WTC11 (cell line): ENCODE results near the gene FRAT2. TPM values are rescaled to one million over a fixed set of nuclear protein-coding genes. Genes with fewer than 3 reads are reported as not detected.

Source experiments
- ATAC-seq: fragments of 200-7000 bp; cut with Tn5 transposase; 2 replicates; pipeline ENCODE4 v1.10.0; 2021; ENCODE audit warnings: mild to moderate bottlenecking, moderate library complexity
- CTCF ChIA-PET: fragments of 300-600 bp; sonication (Branson Sonifier 250); formaldehyde crosslinking; loops from one replicate; lab custom pipeline; 2021; ENCODE audit warnings: antibody characterized with exemption; lab: Charles Lee
- POLR2A ChIA-PET: fragments of 350-600 bp; sonication (Branson Sonifier 250); formaldehyde crosslinking; loops from one replicate; lab custom pipeline; 2021; ENCODE audit warnings: antibody characterized with exemption; lab: Charles Lee
- DNase-seq: peaks from one replicate; pipeline ENCODE4 v3.0.0; 2021; ENCODE audit warnings: low spot score
- H3K27ac Mint-ChIP-seq: 2 replicates; pipeline ENCODE4 v1.8.0; 2021; ENCODE audit warnings: mixed read lengths
- H3K27me3 Mint-ChIP-seq: 2 replicates; pipeline ENCODE4 v1.8.0; 2021; ENCODE audit warnings: low read depth, mild to moderate bottlenecking, moderate library complexity, mixed read lengths
- H3K36me3 Mint-ChIP-seq: 2 replicates; pipeline ENCODE4 v1.8.0; 2021; ENCODE audit warnings: mixed read lengths
- H3K4me1 Mint-ChIP-seq: 2 replicates; pipeline ENCODE4 v1.8.0; 2022; ENCODE audit warnings: mixed read lengths
- H3K4me3 Mint-ChIP-seq: 2 replicates; pipeline ENCODE4 v1.8.0; 2021; ENCODE audit warnings: mild to moderate bottlenecking, moderate library complexity, mixed read lengths
- H3K9me3 Mint-ChIP-seq: 2 replicates; pipeline ENCODE4 v1.8.0; 2021; ENCODE audit warnings: mixed read lengths
- CREB1 ChIP-seq: sonication (generic); formaldehyde crosslinking; IDR thresholded peaks from 2 replicates; pipeline ENCODE4 v1.8.0; 2023; ENCODE audit warnings: mild to moderate bottlenecking, missing genetic modification reagents
- E2F4 ChIP-seq: sonication (generic); formaldehyde crosslinking; IDR thresholded peaks from 2 replicates; pipeline ENCODE4 v1.8.1; 2022; ENCODE audit warnings: low read depth, mild to moderate bottlenecking, moderate library complexity, missing genetic modification reagents, borderline replicate concordance
- E2F5 ChIP-seq: sonication (generic); formaldehyde crosslinking; IDR thresholded peaks from 2 replicates; pipeline ENCODE4 v1.8.1; 2022; ENCODE audit warnings: mild to moderate bottlenecking, moderate library complexity, missing genetic modification reagents
- EMX1 ChIP-seq: fragments of 250-450 bp; sonication (Bioruptor Pico); IDR thresholded peaks from 2 replicates; pipeline ENCODE4 v1.8.0; 2021; ENCODE audit warnings: mild to moderate bottlenecking
- FOXJ3 ChIP-seq: sonication (generic); formaldehyde crosslinking; IDR thresholded peaks from 2 replicates; pipeline ENCODE4 v1.9.0; 2021; ENCODE audit warnings: missing genetic modification reagents, mild to moderate bottlenecking, borderline replicate concordance
- GRHL2 ChIP-seq: fragments of 250-450 bp; sonication (Bioruptor Pico); IDR thresholded peaks from 2 replicates; pipeline ENCODE4 v1.8.0; 2022; ENCODE audit warnings: mild to moderate bottlenecking, moderate library complexity; ENCODE audit not compliant: insufficient replicate concordance, severe bottlenecking
- GTF2I ChIP-seq: fragments of 250-450 bp; sonication (Bioruptor Pico); conservative IDR thresholded peaks from 2 replicates; pipeline ENCODE4 v1.4.0; 2021; ENCODE audit warnings: mild to moderate bottlenecking
- HMGXB4 ChIP-seq: sonication (generic); formaldehyde crosslinking; IDR thresholded peaks from 2 replicates; pipeline ENCODE4 v1.8.1; 2023; ENCODE audit warnings: mild to moderate bottlenecking, moderate library complexity, missing genetic modification reagents
- IRF1 ChIP-seq: sonication (generic); formaldehyde crosslinking; IDR thresholded peaks from 2 replicates; pipeline ENCODE4 v1.8.0; 2023; ENCODE audit warnings: missing genetic modification reagents
- MAX ChIP-seq: sonication (generic); formaldehyde crosslinking; IDR thresholded peaks from 2 replicates; pipeline ENCODE4 v1.8.0; 2022; ENCODE audit warnings: mild to moderate bottlenecking, missing genetic modification reagents
- MLX ChIP-seq: sonication (generic); formaldehyde crosslinking; IDR thresholded peaks from 2 replicates; pipeline ENCODE4 v1.8.1; 2023; ENCODE audit warnings: mild to moderate bottlenecking, missing genetic modification reagents, moderate library complexity
- MXD4 ChIP-seq: fragments of 250-450 bp; sonication (Bioruptor Pico); IDR thresholded peaks from 2 replicates; pipeline ENCODE4 v1.8.0; 2021; ENCODE audit warnings: mild to moderate bottlenecking, moderate library complexity, borderline replicate concordance
- MYBL2 ChIP-seq: sonication (generic); formaldehyde crosslinking; IDR thresholded peaks from 2 replicates; pipeline ENCODE4 v1.8.1; 2023; ENCODE audit warnings: mild to moderate bottlenecking, moderate library complexity, missing genetic modification reagents
- NR1H2 ChIP-seq: sonication (generic); formaldehyde crosslinking; IDR thresholded peaks from 2 replicates; pipeline ENCODE4 v1.9.0; 2021; ENCODE audit warnings: mild to moderate bottlenecking, moderate library complexity, missing genetic modification reagents
- OVOL2 ChIP-seq: fragments of 250-450 bp; sonication (Bioruptor Pico); IDR thresholded peaks from 2 replicates; pipeline ENCODE4 v1.9.0; 2021; ENCODE audit warnings: mild to moderate bottlenecking, borderline replicate concordance
- PREB ChIP-seq: sonication (generic); formaldehyde crosslinking; IDR thresholded peaks from 2 replicates; pipeline ENCODE4 v1.8.1; 2022; ENCODE audit warnings: mild to moderate bottlenecking, missing genetic modification reagents, moderate library complexity, borderline replicate concordance
- RELA ChIP-seq: sonication (generic); formaldehyde crosslinking; IDR thresholded peaks from 2 replicates; pipeline ENCODE4 v1.8.1; 2022; ENCODE audit warnings: missing genetic modification reagents, mild to moderate bottlenecking, borderline replicate concordance
- TEAD4 ChIP-seq: sonication (generic); formaldehyde crosslinking; IDR thresholded peaks from 2 replicates; pipeline ENCODE4 v1.8.0; 2022; ENCODE audit warnings: mild to moderate bottlenecking, missing genetic modification reagents
- ZBTB43 ChIP-seq: sonication (generic); formaldehyde crosslinking; IDR thresholded peaks from 2 replicates; pipeline ENCODE4 v1.8.1; 2023; ENCODE audit warnings: mild to moderate bottlenecking, missing genetic modification reagents
- ZNF138 ChIP-seq: sonication (generic); formaldehyde crosslinking; conservative IDR thresholded peaks from 2 replicates; pipeline ENCODE4 v1.8.1; 2022; ENCODE audit warnings: mild to moderate bottlenecking, moderate library complexity, missing genetic modification reagents
- ZNF232 ChIP-seq: sonication (generic); formaldehyde crosslinking; IDR thresholded peaks from 2 replicates; pipeline ENCODE4 v1.8.0; 2022; ENCODE audit warnings: mild to moderate bottlenecking, missing genetic modification reagents
- ZNF396 ChIP-seq: fragments of 250-450 bp; sonication (Bioruptor Pico); IDR thresholded peaks from 2 replicates; pipeline ENCODE4 v1.8.0; 2021; ENCODE audit warnings: mild to moderate bottlenecking, moderate library complexity, borderline replicate concordance
- total RNA-seq: library from RNA; stranded (reverse); gene quantifications from 3 replicates; pipeline ENCODE4 v1.2.3, GENCODE V29; 2021

Gene FRAT2
- total RNA-seq, 1 experiment from 2014 or later = 48.2 TPM

- TF ChIP-seq IRF1 (CRISPR knock-in tag) (no peak), PREB (no peak), HMGXB4 (CRISPR knock-in tag) (no peak), E2F5 (CRISPR knock-in tag) (no peak)
These were observed 32.3 kb downstream of the FRAT2 start (continued) for GRCh38 chr10:97302088-97302791.

- DNase-seq = no peak
- H3K27me3 Mint-ChIP-seq = peaks cover 2% of the 10 kb centered on the region
- H3K36me3 Mint-ChIP-seq = no peaks in the 10 kb centered on the region
- H3K27ac Mint-ChIP-seq = no peak overlapping the region
- POLR2A ChIA-PET = no interaction called here
- no peaks in the 10 kb centered on the region for H3K9me3 Mint-ChIP-seq
- no peak for ATAC-seq
- no peaks in the 10 kb centered on the region for H3K4me1 Mint-ChIP-seq
- no peak for TF ChIP-seq RELA
- no peak for TF ChIP-seq FOXJ3
- no peak for TF ChIP-seq TEAD4
- no peak for TF ChIP-seq HMGXB4 (CRISPR knock-in tag)
- no peak for TF ChIP-seq CREB1
- TF ChIP-seq EMX1 (CRISPR knock-in tag) = no peak
- TF ChIP-seq ZNF396 (CRISPR knock-in tag) = no peak
- TF ChIP-seq MAX (CRISPR knock-in tag) = no peak
- TF ChIP-seq MXD4 (CRISPR knock-in tag) = no peak
- no peak for TF ChIP-seq OVOL2 (CRISPR knock-in tag)
- TF ChIP-seq NR1H2 (CRISPR knock-in tag) = no peak
- TF ChIP-seq ZNF232 (CRISPR knock-in tag) = no peak
- TF ChIP-seq GTF2I (CRISPR knock-in tag) = no peak
- no peak for TF ChIP-seq GRHL2 (CRISPR knock-in tag)
- no peak for TF ChIP-seq E2F4 (CRISPR knock-in tag)
- TF ChIP-seq ZBTB43 = no peak
- no peak for TF ChIP-seq MYBL2
- no peak for TF ChIP-seq ZNF138 (CRISPR knock-in tag)
- no peak for TF ChIP-seq MLX
- H3K4me3 Mint-ChIP-seq = no peak overlapping the region
- CTCF ChIA-PET = no interaction called here
These were observed 33.5 kb downstream of the FRAT2 start for GRCh38 chr10:97300980-97301379.
